K562 (cell line): ENCODE results near the gene APOC1. TPM values are rescaled to one million over a fixed set of nuclear protein-coding genes. Genes with fewer than 3 reads are reported as not detected.

ENCODE experiments used
- ATAC-seq: fragments of 200-7000 bp; cut with Tn5 transposase; 3 replicates; pipeline ENCODE4 v1.9.1; 2020; ENCODE audit warnings: moderate library complexity
- BruUV-seq: library from RNA; stranded (reverse); fragments of 400-500 nt; replicated peaks from 2 replicates; lab custom pipeline; 2021; lab: Mats Ljungman, UMichigan
- CTCF ChIA-PET: fragments of 300-600 bp; formaldehyde crosslinking; extraction: SDS; loops from one replicate; lab custom pipeline; 2021; ENCODE audit warnings: low intra/inter-chr PET ratio; lab: Yijun Ruan, JAX
- POLR2A ChIA-PET: fragments of 300-600, 350-650 bp; sonication (Branson Sonifier 250); formaldehyde crosslinking; extraction: SDS; loops from one replicate; lab custom pipeline; 2021; ENCODE audit warnings: antibody characterized with exemption, inconsistent platforms; lab: Yijun Ruan, JAX
- DNase-seq, 4 experiments: peaks; one replicate each; pipeline versions ENCODE4 v3.0.0 to v3.0.0-alpha.2; 2011 to 2018; ENCODE audit warnings: low spot score in 3 of 4, mixed read lengths in 3 of 4; ENCODE audit errors: extremely low read depth in 1 of 4
- FAIRE-seq: peaks from 2 replicates; lab custom pipeline; 2011; peaks lifted over from hg19 to GRCh38; lab: Jason Lieb, UNC
- H2AFZ ChIP-seq: 2 replicates; pipeline ENCODE4 v1.6.0; 2011; ENCODE audit warnings: low read depth, low read length, control low read depth, inconsistent platforms
- H3K27ac ChIP-seq: fragments of 200-600 bp; 3 replicates; pipeline ENCODE4 v1.8.0; 2011; ENCODE audit warnings: low read depth, mild to moderate bottlenecking, control low read depth, inconsistent platforms, low read length, moderate library complexity, mixed read lengths; ENCODE audit errors: extremely low read depth
- H3K27me3 ChIP-seq, 2 experiments: fragments of 300-600 bp in 1 of 2; 2 replicates in 1 of 2; 3 replicates in 1 of 2; pipeline versions ENCODE4 v1.6.0 to v1.8.0; 2011; ENCODE audit warnings: inconsistent platforms in 2 of 2, low read length in 2 of 2, mild to moderate bottlenecking in 1 of 2, mixed read lengths in 1 of 2, moderate library complexity in 1 of 2; ENCODE audit not compliant: control insufficient read depth in 2 of 2, insufficient read depth in 2 of 2
- H3K36me3 ChIP-seq: fragments of 300-600 bp; 3 replicates; pipeline ENCODE4 v1.8.0; 2011; ENCODE audit warnings: mild to moderate bottlenecking, low read length, inconsistent platforms; ENCODE audit not compliant: control insufficient read depth, insufficient read depth
- H3K4me1 ChIP-seq, 2 experiments: fragments of 200-600 bp in 1 of 2; replicated peaks in 1 of 2; 2 replicates in 1 of 2; 3 replicates in 1 of 2; pipeline versions ENCODE4 v1.5.1 to v1.8.0; 2011; ENCODE audit warnings: inconsistent platforms in 2 of 2, low read length in 2 of 2, mild to moderate bottlenecking in 1 of 2, mixed read lengths in 1 of 2, moderate library complexity in 1 of 2; ENCODE audit not compliant: control insufficient read depth in 2 of 2, insufficient read depth in 2 of 2
- H3K4me2 ChIP-seq: 2 replicates; pipeline ENCODE4 v1.6.1; 2011; ENCODE audit warnings: low read length, control low read depth, inconsistent platforms, mixed read lengths; ENCODE audit not compliant: insufficient read depth
- H3K4me3 ChIP-seq: fragments of 200-600 bp; sonication (generic), shearing (Covaris generic); 2 replicates; pipeline ENCODE4 v1.5.1; 2016; ENCODE audit warnings: control low read depth, inconsistent platforms
- H3K79me2 ChIP-seq: fragments of 200-600 bp; 3 replicates; pipeline ENCODE4 v1.8.0; 2011; ENCODE audit warnings: low read length, inconsistent platforms; ENCODE audit not compliant: control insufficient read depth, insufficient read depth
- H3K9ac ChIP-seq, 2 experiments: 2 replicates each; pipeline versions ENCODE4 v1.6.0 to v1.6.1; 2011; ENCODE audit warnings: low read depth in 2 of 2, low read length in 2 of 2, control low read depth in 1 of 2, inconsistent platforms in 1 of 2, mild to moderate bottlenecking in 1 of 2, mixed read lengths in 1 of 2; ENCODE audit not compliant: insufficient read depth in 1 of 2
- H3K9me1 ChIP-seq: one replicate; pipeline ENCODE4 v1.6.0; 2011; ENCODE audit warnings: inconsistent platforms, mild to moderate bottlenecking, low read length, moderate library complexity; ENCODE audit not compliant: control insufficient read depth, insufficient read depth
- H3K9me3 ChIP-seq: replicated peaks from 2 replicates; pipeline ENCODE4 v1.5.1; 2011; ENCODE audit warnings: low read depth, low read length, inconsistent platforms; ENCODE audit not compliant: control insufficient read depth, insufficient read depth
- H4K20me1 ChIP-seq: replicated peaks from 2 replicates; pipeline ENCODE4 v1.6.1; 2011; ENCODE audit warnings: low read length, inconsistent platforms, mixed read lengths; ENCODE audit not compliant: control insufficient read depth, insufficient read depth
- CTBP1 ChIP-seq: fragments of 450-650 bp; IDR thresholded peaks from 2 replicates; pipeline ENCODE4 v1.6.1; 2016; ENCODE audit warnings: borderline replicate concordance
- FOXM1 ChIP-seq, 2 experiments: fragments of 450-650 bp in 1 of 2; sonication (generic) in 1 of 2; formaldehyde crosslinking in 1 of 2; IDR thresholded peaks; 2 replicates each; pipeline versions ENCODE4 v1.6.1 to v1.9.0; 2017 to 2022; ENCODE audit warnings: low read depth in 2 of 2, mild to moderate bottlenecking in 2 of 2, missing genetic modification reagents in 1 of 2, moderate library complexity in 1 of 2
- HBP1 ChIP-seq: fragments of 450-650 bp; formaldehyde crosslinking; IDR thresholded peaks from 2 replicates; pipeline ENCODE4 v1.4.0; 2022; ENCODE audit warnings: missing genetic modification characterization
- MAZ ChIP-seq, 2 experiments: fragments of 450-650 bp in 1 of 2; sonication (generic) in 1 of 2; formaldehyde crosslinking; IDR thresholded peaks in 1 of 2; conservative IDR thresholded peaks in 1 of 2; 2 replicates each; pipeline versions ENCODE4 v1.4.0 to v1.5.0; 2020; ENCODE audit warnings: mild to moderate bottlenecking in 1 of 2, missing genetic modification reagents in 1 of 2
- NKRF ChIP-seq: fragments of 450-650 bp; IDR thresholded peaks from 2 replicates; pipeline ENCODE4 v1.6.1; 2016; ENCODE audit warnings: borderline replicate concordance
- RBM34 ChIP-seq: fragments of 200-400 bp; formaldehyde crosslinking; IDR thresholded peaks from 2 replicates; pipeline ENCODE4 v1.6.1; 2018; ENCODE audit warnings: low read length, borderline replicate concordance; ENCODE audit not compliant: insufficient read depth
- SAFB2 ChIP-seq: fragments of 200-400 bp; formaldehyde crosslinking; IDR thresholded peaks from 2 replicates; pipeline ENCODE4 v1.6.1; 2018; ENCODE audit warnings: borderline replicate concordance, low read length, low read depth, moderate library complexity; ENCODE audit not compliant: severe bottlenecking
- SMARCB1 ChIP-seq: IDR thresholded peaks from 2 replicates; pipeline ENCODE4 v1.6.1; 2011; ENCODE audit warnings: improper control_type of control experiment, low read depth; ENCODE audit not compliant: insufficient read length
- SMC3 ChIP-seq: conservative IDR thresholded peaks from 2 replicates; pipeline ENCODE4 v1.6.1; 2011; ENCODE audit warnings: low read depth, low read length, improper control_type of control experiment; ENCODE audit not compliant: insufficient read depth
- ZBTB11 ChIP-seq, 3 experiments: fragments of 200-800 bp in 1 of 3; fragments of 250-450 bp in 1 of 3; fragments of 450-650 bp in 1 of 3; sonication (Bioruptor Pico) in 1 of 3; sonication (Bioruptor generic) in 1 of 3; formaldehyde crosslinking in 1 of 3; IDR thresholded peaks; 2 replicates each; pipeline versions ENCODE4 v1.6.1 to v1.8.0; 2016 to 2022; ENCODE audit warnings: mild to moderate bottlenecking in 2 of 3, missing genetic modification characterization in 2 of 3, missing compliant biosample characterization in 1 of 3, moderate library complexity in 1 of 3
- ZBTB5 ChIP-seq: fragments of 450-650 bp; IDR thresholded peaks from 2 replicates; pipeline ENCODE4 v1.6.1; 2017; ENCODE audit warnings: antibody characterized with exemption
- WGBS: fragments of 100-300 bp; shearing (Covaris generic); methylation state at CpG from one replicate; pipeline ENCODE4 v1.1.6; 2016; ENCODE audit warnings: low coverage, mixed read lengths; ENCODE audit not compliant: insufficient coverage; ENCODE audit errors: missing lambda C conversion rate; 5-methylcytosine and 5-hydroxymethylcytosine counted together
- in situ Hi-C: fragments of 300-500 bp; cut with MboI; formaldehyde crosslinking; loops from 4 replicates; pipeline ENCODE4 v1.15.0; 2018; ENCODE audit warnings: inconsistent platforms, mixed read lengths
- intact Hi-C: fragments of 100-400 bp; cut with micrococcal nuclease; formaldehyde crosslinking; loops from 2 replicates; pipeline ENCODE4 v1.14.2; 2022
- polyA plus RNA-seq, 8 experiments: library from polyadenylated mRNA; depleted of rRNA in 4 of 8; stranded (reverse) in 5 of 8; unstranded in 3 of 8; fragments of >200 nt; fragmentation: Nextera tagmentation in 2 of 8; fragmentation: Illumina TruSeq in 1 of 8; extraction: Ambion mirVana in 2 of 8; extraction: Trizol in 1 of 8; gene quantifications; 2 replicates each; pipeline versions ENCODE4 v1.2.1 to v1.2.3, GENCODE V29; 2011 to 2014; ENCODE audit warnings: inconsistent platforms in 1 of 8, missing spikeins in 1 of 8
- total RNA-seq, 7 experiments: library from RNA; depleted of rRNA in 6 of 7; stranded (reverse); fragments of >200 nt in 6 of 7; fragmentation: Illumina TruSeq in 2 of 7; extraction: Trizol in 2 of 7; gene quantifications; 2 replicates each; pipeline versions ENCODE4 v1.2.1 to v1.2.3, GENCODE V29; 2011 to 2021; ENCODE audit warnings: low replicate concordance in 1 of 7

APOC1 gene
- total and polyA plus RNA-seq, 9 of the 15 experiments (the other 6 are each of a cell fraction or from before 2014, with no cell fraction given) = 115 to 408 (median 220) TPM

- DNase-seq (no peak), ATAC-seq (no peak), FAIRE-seq (no peak)
- Histone ChIP-seq H3K27me3 (no peaks in the 10 kb centered on the region), H3K9me3 (no peaks in the 10 kb centered on the region), H2AFZ (no peak overlapping the region), H3K9me1 (no peaks in the 10 kb centered on the region), H4K20me1 (no peaks in the 10 kb centered on the region), H3K4me3 (no peak overlapping the region), H3K4me1 (peaks cover 0 to 5% of the 10 kb centered on the region in 2 experiments; a peak in 1 of 5 replicates), H3K36me3 (peaks cover 51% of the 10 kb centered on the region; the same call in 2 of the 3 replicates), H3K79me2 (peaks cover 3% of the 10 kb centered on the region; the same call in 1 of the 3 replicates), H3K27ac (no peak overlapping the region), H3K4me2 (no peak overlapping the region), H3K9ac (no peak overlapping the region)
- WGBS = 58% methylated on average over 2 of the region's 4 CpGs
- BruUV-seq = no TSS peak
- intact Hi-C loops = no loop called here
- in situ Hi-C loops = no loop called here
- ChIA-PET CTCF (no interaction called here), POLR2A (interaction anchor here (0.6 to 1.0 kb wide), 3 partner anchors 8 to 75 kb away, joined by 3 read pairs; no protein-coding TSS in a partner anchor)
- TF ChIP-seq NKRF (no peak), MAZ (CRISPR knock-in tag; conservative IDR thresholded peaks at IDR 0.05 in 1 of 2, IDR thresholded peaks at IDR 0.05 in 1 of 2) (no peak), HBP1 (CRISPR knock-in tag) (no peak), SMC3 (no peak), FOXM1 (IDR thresholded peaks at IDR 0.05; ENCODE audit: low read depth) (no peak), FOXM1 (CRISPR knock-in tag; IDR thresholded peaks at IDR 0.05; ENCODE audit: low read depth) (no peak), ZBTB11 (CRISPR knock-in tag; IDR thresholded peaks at IDR 0.05) (no peak), SMARCB1 (no peak), RBM34 (no peak), SAFB2 (no peak), CTBP1 (no peak), ZBTB5 (no peak)
Measured at GRCh38 chr19:44968670-44969069, 54.3 kb downstream of the APOC1 start.
